Heart right ventricle (tissue), 16 donors: ENCODE results near the gene SHISA7. TPM values are rescaled to one million over a fixed set of nuclear protein-coding genes. Genes with fewer than 3 reads are reported as not detected.

Experiments used
- ATAC-seq, 8 donors: fragments of 200-7000 bp; cut with Tn5 transposase; one replicate each; pipeline ENCODE4 v1.9.1; 2020; ENCODE audit warnings: mild to moderate bottlenecking in 8 of 8, moderate library complexity in 8 of 8, moderate number of reproducible peaks in 1 of 8
- DNase-seq, 2 donors: peaks; one replicate each; pipeline ENCODE4 v3.0.0-alpha.2; 2020
- H3K27ac ChIP-seq, 10 donors: fragments of 200-600 bp; sonication (generic) in 2 of 10; one replicate each; pipeline versions ENCODE4 v1.5.0 to v1.8.0; 2020 to 2022; ENCODE audit warnings: mild to moderate bottlenecking in 3 of 10
- H3K27me3 ChIP-seq, 7 donors: fragments of 200-600 bp; one replicate each; pipeline ENCODE4 v1.8.0; 2021 to 2022; ENCODE audit warnings: mild to moderate bottlenecking in 2 of 7
- H3K36me3 ChIP-seq, 9 donors: fragments of 200-600 bp; sonication (generic) in 1 of 9; one replicate each; pipeline versions ENCODE4 v1.5.0 to v1.8.0; 2020 to 2022; ENCODE audit warnings: mild to moderate bottlenecking in 2 of 9
- H3K4me1 ChIP-seq, 9 donors: fragments of 200-600 bp; sonication (generic) in 1 of 9; one replicate each; pipeline versions ENCODE4 v1.5.0 to v1.8.0; 2020 to 2022; ENCODE audit warnings: mild to moderate bottlenecking in 4 of 9
- H3K4me3 ChIP-seq, 10 donors: fragments of 200-600 bp; sonication (generic) in 2 of 10; one replicate each; pipeline versions ENCODE4 v1.5.0 to v1.8.0; 2020 to 2022; ENCODE audit warnings: mild to moderate bottlenecking in 7 of 10, moderate library complexity in 2 of 10
- H3K9me3 ChIP-seq, 11 donors: fragments of 200-600 bp in 10 of 11; sonication (generic) in 2 of 11; one replicate each; pipeline versions ENCODE4 v1.5.0 to v1.8.0; 2013 to 2022; ENCODE audit warnings: mild to moderate bottlenecking in 2 of 11, control low read depth in 1 of 11, moderate library complexity in 1 of 11
- WGBS, 2 donors: extraction: QIAGEN DNeasy Blood & Tissue Kit; methylation state at CpG; one replicate each; pipeline ENCODE4 v1.1.7; 2013; ENCODE audit warnings: inconsistent platforms in 1 of 2; 5-methylcytosine and 5-hydroxymethylcytosine counted together
- intact Hi-C, 10 donors: fragments of 100-400 bp; cut with DNase I; formaldehyde crosslinking; loops; one replicate each; pipeline versions ENCODE4 v1.11.1 to v1.14.2; 2022
- polyA plus RNA-seq, 2 donors: library from polyadenylated mRNA; stranded (reverse); fragments of 200-250 nt; gene quantifications; one replicate each; pipeline ENCODE4 v1.2.3, GENCODE V29; 2013
- total RNA-seq, 10 donors: library from RNA; stranded (reverse); fragmentation: NEBNext Ultra II Directional in 3 of 10; extraction: Animal tissue kit (Norgen Biotek cat#: 25700) in 3 of 10; gene quantifications; one replicate each; pipeline versions ENCODE4 v1.2.1 to v1.2.4, GENCODE V29; 2021 to 2023
- TF ChIP-seq, protein P1 (sequence below), 9 donors: fragments of 200-600 bp; sonication (generic) in 2 of 9; IDR thresholded peaks; one replicate each; pipeline versions ENCODE4 v1.5.0 to v1.8.0; 2021 to 2022; ENCODE audit warnings: antibody characterized with exemption in 9 of 9, mild to moderate bottlenecking in 5 of 9, moderate library complexity in 1 of 9
- donor health status: Arrhythmogenic right ventricular cardiomyopathy.
- donor health status: ischemic (EF 13 %, LVEDD 7.1; RV severe dilation, severe dysfunction).
- donor health status: healthy with polysubstance abuse.
- donor health status: DM: no; HTN: yes; CAD: no.
- donor health status: DM: no; HTN: no; CAD: no.
- donor health status: ischemic (EF 25% LVEDD 6.9; RV normal size, moderate dysfunction).
- donor health status: ischemic (EF 25% LVEDD 5.7; RV mildly dilated, moderate dysfunction).
- donor health status: healthy.
- donor health status: DM: yes; HTN: yes; CAD: no.
- donor health status: Ischemic cardiomyopathy.
- donor health status: ischemic (EF 35%, LVEDD 5.7; RV mildly dilated, moderate dysfunction).
- donor health status: nonischemic (EF 11% LVEDD 7.7; RV severe dilation, severe dysfunction).
- donor health status: DM: yes; HTN: yes; CAD: no.
- donor health status: PGD.
- donor health status: ischemic (EF 29% LVEDD 5.4; RV normal size, mild dysfunction).
- donor health status: nonischemic (EF 23%, LVEDD 6.1; RV moderate dilation, normal function).

Gene SHISA7
- total and polyA plus RNA-seq, 12 donors = under 0.01 TPM; not detected in 11

DNA sequence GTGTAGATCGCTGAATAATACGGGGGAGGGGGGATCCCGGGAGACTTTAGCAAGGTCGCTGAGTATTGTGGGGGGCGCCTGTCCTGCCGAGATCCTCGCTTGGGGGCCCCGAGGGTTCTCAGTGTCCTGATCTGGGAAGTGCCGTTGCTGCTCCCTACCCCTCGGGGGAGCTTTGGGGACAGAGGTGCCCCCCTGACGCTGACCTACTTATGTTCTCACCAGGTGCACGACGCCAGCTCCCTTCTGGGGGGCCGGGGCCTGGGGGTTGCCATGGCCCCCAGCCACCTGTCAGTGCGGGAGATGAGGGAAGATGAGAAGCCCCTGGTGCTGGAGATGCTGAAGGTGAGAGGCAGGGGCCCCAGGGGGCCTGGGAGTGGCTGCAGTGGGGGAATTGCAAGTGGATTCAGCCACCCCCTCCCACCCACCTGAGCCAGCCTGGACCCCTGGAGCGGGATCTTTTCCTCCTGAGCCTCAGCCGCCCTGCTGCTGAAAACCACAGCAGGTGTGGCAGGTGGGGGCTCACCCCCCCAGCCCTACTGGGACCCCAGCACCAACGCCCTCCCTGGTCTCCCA lies 42.4 kb upstream of the SHISA7 start:
- H3K9me3 ChIP-seq = no peaks in the 10 kb centered on the region
- peak overlapping the region; percentile 53 to 72 (median 66) for H3K4me3 ChIP-seq
- TF ChIP-seq, protein P1, sequence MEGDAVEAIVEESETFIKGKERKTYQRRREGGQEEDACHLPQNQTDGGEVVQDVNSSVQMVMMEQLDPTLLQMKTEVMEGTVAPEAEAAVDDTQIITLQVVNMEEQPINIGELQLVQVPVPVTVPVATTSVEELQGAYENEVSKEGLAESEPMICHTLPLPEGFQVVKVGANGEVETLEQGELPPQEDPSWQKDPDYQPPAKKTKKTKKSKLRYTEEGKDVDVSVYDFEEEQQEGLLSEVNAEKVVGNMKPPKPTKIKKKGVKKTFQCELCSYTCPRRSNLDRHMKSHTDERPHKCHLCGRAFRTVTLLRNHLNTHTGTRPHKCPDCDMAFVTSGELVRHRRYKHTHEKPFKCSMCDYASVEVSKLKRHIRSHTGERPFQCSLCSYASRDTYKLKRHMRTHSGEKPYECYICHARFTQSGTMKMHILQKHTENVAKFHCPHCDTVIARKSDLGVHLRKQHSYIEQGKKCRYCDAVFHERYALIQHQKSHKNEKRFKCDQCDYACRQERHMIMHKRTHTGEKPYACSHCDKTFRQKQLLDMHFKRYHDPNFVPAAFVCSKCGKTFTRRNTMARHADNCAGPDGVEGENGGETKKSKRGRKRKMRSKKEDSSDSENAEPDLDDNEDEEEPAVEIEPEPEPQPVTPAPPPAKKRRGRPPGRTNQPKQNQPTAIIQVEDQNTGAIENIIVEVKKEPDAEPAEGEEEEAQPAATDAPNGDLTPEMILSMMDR (IDR thresholded peaks at IDR 0.05) = no peak
- peak overlapping the region; percentile 25 to 95 (median 88) for H3K27ac ChIP-seq
- H3K36me3 ChIP-seq = peaks cover 0 to 26% (median 10%) of the 10 kb centered on the region in 9 donors
- 31 to 35% methylated on average over 18 of the region's 18 CpGs for WGBS, 2 donors
- ATAC-seq = peak in 1 of 8 donors; percentile 1
- DNase-seq = no peak
- H3K4me1 ChIP-seq = peaks cover 27 to 58% (median 46%) of the 10 kb centered on the region in 9 donors
- H3K27me3 ChIP-seq = peaks cover 0 to 4% (median 0%) of the 10 kb centered on the region in 7 donors
- intact Hi-C loops = no loop called here

DNA sequence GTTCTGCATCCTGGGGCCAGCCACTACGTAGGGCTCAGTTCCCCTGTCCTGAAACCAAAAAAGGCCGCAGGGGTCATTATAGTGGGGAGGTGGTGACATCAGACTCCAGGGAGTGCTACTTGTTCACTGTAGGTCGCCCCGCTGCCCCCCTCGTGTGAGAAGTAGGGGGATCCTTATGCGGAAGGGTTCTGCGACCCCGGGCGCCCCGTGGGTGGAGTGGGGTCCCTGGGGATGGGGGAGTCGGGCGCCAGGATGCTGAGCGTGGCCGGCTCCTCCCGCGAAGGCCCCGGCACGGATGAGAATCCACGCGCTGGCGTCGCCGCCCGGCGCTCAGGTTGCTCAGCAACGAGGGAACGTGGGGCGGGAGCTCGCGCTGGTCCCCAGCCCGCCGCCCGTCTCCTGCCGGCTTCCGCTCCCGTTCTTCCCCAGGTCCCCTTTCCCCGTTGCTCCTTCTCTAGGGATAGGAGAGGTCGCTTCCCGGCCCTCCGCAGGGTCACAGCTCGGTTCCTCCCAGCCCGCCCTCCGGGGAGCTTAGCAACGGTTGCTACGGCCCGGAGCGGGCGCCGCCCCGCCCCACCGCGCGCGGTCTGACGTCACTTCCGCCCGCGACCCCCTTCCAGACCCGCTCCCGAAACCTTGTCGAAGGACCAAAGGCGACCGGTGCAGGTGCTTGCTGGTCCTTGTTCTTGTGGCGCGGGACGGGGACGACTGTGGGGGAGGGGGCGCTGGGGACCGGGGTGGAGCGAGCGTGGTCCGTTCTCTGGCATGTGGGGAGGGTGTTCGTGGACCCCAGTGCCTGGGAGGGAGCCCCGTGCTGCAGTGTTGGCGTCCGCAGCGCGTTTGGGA lies 41.7 kb upstream of the SHISA7 start, which contains the start of gene NAT14:
NAT14 (plus strand) TSS at position 596 of the 846 bp plus-strand sequence. CDS start 521 bp downstream, outside the sequence.
- intact Hi-C loops = no loop called here
- Histone ChIP-seq H3K9me3 (no peaks in the 10 kb centered on the region), H3K4me3 (peak within 1 kb of the TSS; percentile 53 to 72 (median 66)), H3K4me1 (peaks cover 27 to 60% (median 46%) of the 10 kb centered on the region in 9 donors), H3K36me3 (peaks cover 0 to 26% (median 10%) of the 10 kb centered on the region in 9 donors), H3K27me3 (peaks cover 0 to 4% (median 0%) of the 10 kb centered on the region in 7 donors), H3K27ac (peak within 1 kb of the TSS; percentile 78 to 95 (median 88))
- 1% methylated on average over 75 to 78 of the region's 78 CpGs for WGBS, 2 donors
- TF ChIP-seq, protein P1 (IDR thresholded peaks at IDR 0.05) = no peak
- DNase-seq (peak; percentile 54 to 65), ATAC-seq (peak; percentile 19 to 50 (median 36))

GRCh38 chr19:55483706-55484592 lies 40.8 kb upstream of the SHISA7 start:
- Histone ChIP-seq H3K9me3 (no peaks in the 10 kb centered on the region), H3K36me3 (peaks cover 0 to 26% (median 10%) of the 10 kb centered on the region in 9 donors), H3K4me1 (peaks cover 27 to 69% (median 48%) of the 10 kb centered on the region in 9 donors), H3K27me3 (no peaks in the 10 kb centered on the region), H3K27ac (peak overlapping the region in 8 of 10 donors; percentile 82 to 95 (median 88)), H3K4me3 (peak overlapping the region; percentile 53 to 72 (median 66))
- intact Hi-C loops = no loop called here
- ATAC-seq (no peak), DNase-seq (peak in 1 of 2 donors; percentile 14)
- TF ChIP-seq, protein P1 (IDR thresholded peaks at IDR 0.05) = no peak
- 63 to 64% methylated on average over 46 of the region's 46 CpGs for WGBS, 2 donors
